Measurements from ENCODE around the gene TBC1D5. TPM values are rescaled to one million over a fixed set of nuclear protein-coding genes. Genes with fewer than 3 reads are reported as not detected.

TBC1D5 gene
- total and polyA plus RNA-seq, 2 of the 8 experiments (the other 6 are each of a cell fraction or from before 2014, with no cell fraction given) = 11.0 to 22.9 TPM

GRCh38 chr3:17155951-17156350 is 586.5 kb downstream of the TBC1D5 start:
- no peak overlapping the region for H2AK5ac ChIP-seq (ENCODE audit: low read depth, low read length)
- peaks cover 0 to 1% (median 0%) of the 10 kb centered on the region in 4 experiments; a peak in 1 of 7 replicates for H3K27me3 ChIP-seq (replicated peaks in 1 of 4; ENCODE audit: control insufficient read depth in 3 of 4, extremely low read depth in 1 of 4, insufficient read depth in 3 of 4, low read length in 3 of 4)
- H2AFZ ChIP-seq (ENCODE audit: low read length) = no peak overlapping the region
- H3K79me1 ChIP-seq (ENCODE audit: low read depth, low read length) = no peaks in the 10 kb centered on the region
- no peak overlapping the region for H3K4me3 ChIP-seq (ENCODE audit: extremely low read depth in 1 of 4, insufficient read depth in 2 of 4, low read depth in 3 of 4, low read length in 4 of 4)
- no peaks in the 10 kb centered on the region for H3K23me2 ChIP-seq (ENCODE audit: low read depth, low read length)
- 0 out of 2 replicates have a peak overlapping the region, but pooled peaks have one; percentile 11 for H4K8ac ChIP-seq (ENCODE audit: extremely low read depth, insufficient read depth, low read length)
- no peak overlapping the region for H3K18ac ChIP-seq (ENCODE audit: extremely low read depth, low read length)
- H4K91ac ChIP-seq (replicated peaks; ENCODE audit: insufficient read length, low read length) = no peak overlapping the region
- ChIA-PET POLR2A (ENCODE audit: partially characterized antibody) (no interaction called here), CTCF (ENCODE audit: partially characterized antibody) (interaction anchor here (1.0 to 1.5 kb wide), 2 partner anchors 21 to 115 kb away, joined by 3 read pairs; no protein-coding TSS in a partner anchor)
- no peaks in the 10 kb centered on the region for H3K4me1 ChIP-seq (replicated peaks in 1 of 4; ENCODE audit: control insufficient read depth in 3 of 4, insufficient read depth in 4 of 4, low read length in 3 of 4)
- peaks cover 0 to 2% (median 0%) of the 10 kb centered on the region in 4 experiments; a peak in 1 of 8 replicates for H3K36me3 ChIP-seq (ENCODE audit: control insufficient read depth in 2 of 4, insufficient read depth in 4 of 4, low read length in 3 of 4)
- no peak overlapping the region for H3K14ac ChIP-seq (ENCODE audit: insufficient read length)
- no peak overlapping the region for H2BK20ac ChIP-seq (ENCODE audit: low read length)
- H3K4ac ChIP-seq (replicated peaks; ENCODE audit: insufficient read length, low read depth, low read length) = no peak overlapping the region
- H3K4me2 ChIP-seq (ENCODE audit: insufficient read depth in 1 of 2, low read depth in 2 of 2, low read length in 2 of 2) = no peak overlapping the region
- H3K27ac ChIP-seq (ENCODE audit: low read depth, low read length) = no peak overlapping the region
- no peak overlapping the region for H3K56ac ChIP-seq (replicated peaks; ENCODE audit: insufficient read length, low read depth, low read length)
- no peaks in the 10 kb centered on the region for H3K9me3 ChIP-seq (ENCODE audit: insufficient read depth in 2 of 2, low read depth in 1 of 2, low read length in 1 of 2)
- no peak overlapping the region for H2BK15ac ChIP-seq (ENCODE audit: low read length)
- no peaks in the 10 kb centered on the region for H4K20me1 ChIP-seq (replicated peaks in 1 of 2; ENCODE audit: control insufficient read depth in 1 of 2, insufficient read depth in 2 of 2, low read length in 2 of 2)
- no peak overlapping the region for H2BK12ac ChIP-seq (ENCODE audit: low read depth, low read length)
- 0 out of 2 replicates have a peak overlapping the region, but pooled peaks have one; percentile 9 for H2BK5ac ChIP-seq (ENCODE audit: low read depth, low read length)
- no peak for DNase-seq (ENCODE audit: low read depth in 1 of 2, low spot score in 2 of 2)
- no peak overlapping the region for H2BK120ac ChIP-seq (replicated peaks; ENCODE audit: low read depth, low read length)
- H3K23ac ChIP-seq (ENCODE audit: insufficient read length) = no peak overlapping the region
- no peak for FAIRE-seq
- H3K9ac ChIP-seq (replicated peaks in 1 of 4; ENCODE audit: extremely low read depth in 1 of 4, low read depth in 3 of 4, low read length in 3 of 4) = no peak overlapping the region
- 91% methylated on average over 1 of the region's 1 CpG; no CpG with 5 or more reads in 1 of the 2 experiments for WGBS, 2 experiments (ENCODE audit: extremely low coverage in 1 of 2, insufficient coverage in 1 of 2, insufficient read length in 1 of 2, insufficient replicate concordance in 2 of 2, low coverage in 1 of 2, low lambda C conversion rate in 2 of 2, missing lambda C conversion rate in 1 of 2)
- no peaks in the 10 kb centered on the region for H3K79me2 ChIP-seq (ENCODE audit: control insufficient read depth in 1 of 2, insufficient read depth in 2 of 2, low read length in 2 of 2)
- no peak overlapping the region for H4K5ac ChIP-seq (ENCODE audit: insufficient read length, low read depth, low read length)
- TF ChIP-seq E2F6 (IDR thresholded peaks at IDR 0.05) (no peak), USF2 (IDR thresholded peaks at IDR 0.05; ENCODE audit: low read length) (no peak), JUN (IDR thresholded peaks at IDR 0.05; ENCODE audit: low read depth, low read length) (no peak), JUND (IDR thresholded peaks at IDR 0.05; ENCODE audit: low read length) (no peak), CTCF (IDR thresholded peaks at IDR 0.05; ENCODE audit: control extremely low read depth in 1 of 3, insufficient read depth in 1 of 3, low read depth in 1 of 3, low read length in 3 of 3) (no peak), RBBP5 (IDR thresholded peaks at IDR 0.05; ENCODE audit: borderline replicate concordance, low read depth, low read length) (no peak)
